BLaER1 treated with 17β-estradiol and CSF1 and Interleukin-3, amounts not matched to agents 10 nM and 100 nM (cell line): ENCODE results near the gene BTNL8.
"Not testable (repeated sequence)": the region's sequence is repeated elsewhere in the genome, so short reads cannot be mapped to it uniquely, and the experiment has no call there.

Experiments
- H3K27ac ChIP-seq, 11 experiments: shearing (Covaris generic); formaldehyde crosslinking; 2 replicates each; pipeline ENCODE4 v1.8.1; 2022
- H3K27me3 ChIP-seq, 11 experiments: shearing (Covaris generic); formaldehyde crosslinking; 2 replicates each; pipeline ENCODE4 v1.8.1; 2022
- H3K36me3 ChIP-seq, 11 experiments: shearing (Covaris generic); formaldehyde crosslinking; 2 replicates each; pipeline ENCODE4 v1.8.1; 2022
- H3K4me1 ChIP-seq, 10 experiments: shearing (Covaris generic); formaldehyde crosslinking; 2 replicates each; pipeline ENCODE4 v1.8.1; 2022
- H3K4me2 ChIP-seq, 11 experiments: shearing (Covaris generic); formaldehyde crosslinking; 2 replicates each; pipeline ENCODE4 v1.8.1; 2022
- H3K4me3 ChIP-seq, 10 experiments: shearing (Covaris generic); formaldehyde crosslinking; 2 replicates each; pipeline ENCODE4 v1.8.1; 2022
- H3K9ac ChIP-seq, 11 experiments: shearing (Covaris generic); formaldehyde crosslinking; 2 replicates each; pipeline ENCODE4 v1.8.1; 2022
- H3K9me3 ChIP-seq, 11 experiments: shearing (Covaris generic); formaldehyde crosslinking; replicated peaks in 1 of 11; 2 replicates each; pipeline ENCODE4 v1.8.1; 2022
- H4K20me1 ChIP-seq, 11 experiments: shearing (Covaris generic); formaldehyde crosslinking; 2 replicates each; pipeline ENCODE4 v1.8.1; 2022
- Cebpa-rat ChIP-seq, 11 experiments: shearing (Covaris generic); IDR thresholded peaks; 2 replicates each; pipeline ENCODE4 v1.8.1; 2022

BTNL8 gene

DNA sequence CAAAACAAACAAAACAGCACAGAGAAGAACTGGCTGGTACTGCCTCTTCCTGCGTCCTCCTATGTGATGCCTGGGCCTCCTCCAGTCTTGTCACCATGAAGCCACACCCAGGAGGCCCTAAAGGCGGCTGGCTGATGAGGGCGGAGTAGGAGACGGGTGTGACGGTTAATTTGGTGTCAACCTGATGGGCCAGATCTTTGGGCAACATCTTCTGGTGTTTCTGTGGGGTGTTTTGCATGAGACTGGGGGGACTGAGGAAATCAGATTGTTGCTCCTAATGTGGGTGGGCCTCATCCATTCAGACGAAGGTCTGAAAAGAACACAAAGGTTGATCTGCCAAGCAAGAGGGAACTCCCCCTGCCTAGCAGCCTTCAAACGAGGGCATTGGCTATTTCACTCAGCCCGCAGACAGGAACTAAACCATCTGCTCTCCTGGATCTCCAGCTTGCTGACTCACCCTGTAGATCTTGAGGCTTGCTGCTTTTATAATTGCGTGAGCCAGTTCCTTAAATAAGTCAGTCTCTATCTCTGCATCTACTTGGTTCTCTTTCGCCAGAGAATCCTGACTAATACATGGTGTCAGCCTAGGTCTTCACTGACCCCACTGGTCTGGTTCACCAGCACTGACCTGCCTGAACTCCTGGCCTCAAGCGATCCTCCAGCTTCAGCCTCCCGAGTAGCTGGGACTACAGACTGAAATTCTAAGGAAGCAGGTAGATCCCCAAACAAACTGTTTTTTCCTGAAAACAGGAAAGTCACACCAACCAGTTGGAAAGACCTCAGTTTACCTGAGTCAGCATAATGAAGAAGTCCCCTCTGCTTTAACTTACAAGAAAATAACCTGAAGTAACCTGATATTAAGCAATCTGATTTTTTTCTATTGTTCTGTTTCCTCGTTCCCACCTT, 25.1 kb upstream of the BTNL8 start:
- H3K4me2 ChIP-seq: peak overlapping the region in 8 of 11 experiments; percentile 19 to 80 (median 52); a peak in 13 of 22 replicates
- peaks cover 0 to 29% (median 19%) of the 10 kb centered on the region in 10 experiments; a peak in 13 of 20 replicates for H3K4me1 ChIP-seq
- no peaks in the 10 kb centered on the region for H3K27me3 ChIP-seq
- peaks cover 0 to 10% (median 0%) of the 10 kb centered on the region in 11 experiments; a peak in 4 of 22 replicates for H3K9me3 ChIP-seq
- H3K4me3 ChIP-seq: no peak overlapping the region
- H4K20me1 ChIP-seq: no peaks in the 10 kb centered on the region
- H3K9ac ChIP-seq: peak overlapping the region in 3 of 11 experiments; percentile 1 to 40 (median 9); a peak in 2 of 22 replicates
- H3K36me3 ChIP-seq: no peaks in the 10 kb centered on the region
- peak overlapping the region in 8 of 11 experiments; percentile 23 to 66 (median 54); a peak in 14 of 22 replicates for H3K27ac ChIP-seq
- TF ChIP-seq Cebpa-rat (IDR thresholded peaks at IDR 0.05): no peak

- Histone ChIP-seq H3K36me3 (no peaks in the 10 kb centered on the region), H3K4me1 (peaks cover 0 to 29% (median 19%) of the 10 kb centered on the region in 10 experiments; a peak in 13 of 20 replicates), H3K9me3 (peaks cover 0 to 11% (median 0%) of the 10 kb centered on the region in 11 experiments; a peak in 4 of 22 replicates), H3K4me2 (peak overlapping the region in 5 of 11 experiments; percentile 50 to 75 (median 62); a peak in 7 of 22 replicates), H3K9ac (no peak overlapping the region), H3K4me3 (no peak overlapping the region), H4K20me1 (no peaks in the 10 kb centered on the region), H3K27me3 (no peaks in the 10 kb centered on the region), H3K27ac (peak overlapping the region in 5 of 11 experiments; percentile 1 to 66 (median 62); a peak in 5 of 22 replicates)
- TF ChIP-seq Cebpa-rat (IDR thresholded peaks at IDR 0.05): no peak
Observed at GRCh38 chr5:180874804-180875582, 24.0 kb upstream of the BTNL8 start.

GRCh38 chr5:180875860-180876426, 23.0 kb upstream of the BTNL8 start:
- Histone ChIP-seq H3K27me3 (no peaks in the 10 kb centered on the region), H3K9ac (no peak overlapping the region), H3K4me2 (no peak overlapping the region), H3K4me1 (peaks cover 0 to 29% (median 19%) of the 10 kb centered on the region in 10 experiments; a peak in 13 of 20 replicates), H3K9me3 (peaks cover 0 to 11% (median 0%) of the 10 kb centered on the region in 11 experiments; a peak in 4 of 22 replicates), H3K27ac (no peak overlapping the region), H4K20me1 (no peaks in the 10 kb centered on the region), H3K36me3 (no peaks in the 10 kb centered on the region), H3K4me3 (no peak overlapping the region)
- no peak for TF ChIP-seq Cebpa-rat (IDR thresholded peaks at IDR 0.05)

- H3K4me2 ChIP-seq: not testable (repeated sequence)
Observed at GRCh38 chr5:180885845-180886529, 13.0 kb upstream of the BTNL8 start.

GRCh38 chr5:180889381-180889780, 9.6 kb upstream of the BTNL8 start:
- Histone ChIP-seq H3K4me1 (peaks cover 0 to 10% (median 4%) of the 10 kb centered on the region in 10 experiments; a peak in 11 of 20 replicates), H3K9me3 (peaks cover 0 to 30% (median 14%) of the 10 kb centered on the region in 11 experiments; a peak in 17 of 22 replicates), H3K4me3 (no peak overlapping the region), H4K20me1 (no peaks in the 10 kb centered on the region), H3K27ac (peak overlapping the region in 2 of 11 experiments; percentile 8 to 20; a peak in 2 of 22 replicates), H3K4me2 (peak overlapping the region in 9 of 11 experiments; percentile 0 to 54 (median 45); a peak in 15 of 22 replicates), H3K36me3 (no peaks in the 10 kb centered on the region), H3K9ac (no peak overlapping the region), H3K27me3 (no peaks in the 10 kb centered on the region)
- no peak for TF ChIP-seq Cebpa-rat (IDR thresholded peaks at IDR 0.05)

More at GRCh38 chr5:180885845-180886529, 13.0 kb upstream of the BTNL8 start:
- H3K9me3 ChIP-seq: peaks cover 0 to 26% (median 12%) of the 10 kb centered on the region in 11 experiments; a peak in 12 of 22 replicates
- H3K4me3 ChIP-seq, H3K27ac ChIP-seq, H3K4me1 ChIP-seq, H3K27me3 ChIP-seq, H4K20me1 ChIP-seq, H3K36me3 ChIP-seq, H3K9ac ChIP-seq: not testable (repeated sequence)

- peaks cover 4 to 31% (median 18%) of the 10 kb centered on the region in 11 experiments; a peak in 20 of 22 replicates for H3K9me3 ChIP-seq
- H3K4me2 ChIP-seq, H3K27me3 ChIP-seq, H3K9ac ChIP-seq, H3K36me3 ChIP-seq, H3K4me1 ChIP-seq, H3K4me3 ChIP-seq, H4K20me1 ChIP-seq, H3K27ac ChIP-seq: not testable (repeated sequence)
Observed at GRCh38 chr5:180895330-180895729, 3.6 kb upstream of the BTNL8 start.

DNA sequence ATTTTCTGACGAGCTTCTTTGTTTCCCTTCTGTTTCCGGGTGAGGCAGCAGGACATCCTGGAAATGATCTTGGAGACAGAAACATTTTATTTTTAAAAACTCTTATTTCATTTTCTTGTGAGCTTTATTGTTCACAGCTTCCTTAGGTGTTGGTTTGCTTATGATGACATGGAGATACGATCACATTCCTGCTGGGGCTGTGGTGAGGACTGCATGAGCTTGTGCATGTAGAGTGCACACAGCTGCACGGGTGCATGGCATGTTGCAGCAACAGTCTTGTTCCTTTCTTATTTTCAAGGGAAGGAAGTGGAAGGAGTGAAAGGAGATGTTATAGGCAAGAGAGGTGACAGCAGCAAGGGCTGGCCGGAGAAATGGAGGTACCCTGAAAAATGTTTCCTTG, 1.2 kb downstream of the BTNL8 start:
- peaks cover 0 to 15% (median 8%) of the 10 kb centered on the region in 11 experiments; a peak in 14 of 22 replicates for H3K9me3 ChIP-seq
- H3K4me1 ChIP-seq: 0 out of 20 replicates have a peak, but pooled peaks cover 0 to 7% (median 0%) of the 10 kb centered on the region in 10 experiments
- H4K20me1 ChIP-seq: no peaks in the 10 kb centered on the region
- H3K9ac ChIP-seq: no peak overlapping the region
- no peak overlapping the region for H3K27ac ChIP-seq
- 0 out of 22 replicates have a peak overlapping the region, but pooled peaks of 1 of the 11 experiments have one; percentile 3 for H3K4me2 ChIP-seq
- no peak for TF ChIP-seq Cebpa-rat (IDR thresholded peaks at IDR 0.05)
- H3K27me3 ChIP-seq: no peaks in the 10 kb centered on the region
- H3K36me3 ChIP-seq: no peaks in the 10 kb centered on the region
- H3K4me3 ChIP-seq: no peak overlapping the region

GRCh38 chr5:180901319-180902009, 2.5 kb downstream of the BTNL8 start:
- no peaks in the 10 kb centered on the region for H3K36me3 ChIP-seq
- 0 out of 20 replicates have a peak, but pooled peaks cover 0 to 7% (median 0%) of the 10 kb centered on the region in 10 experiments for H3K4me1 ChIP-seq
- no peak overlapping the region for H3K4me2 ChIP-seq
- H3K9me3 ChIP-seq: peaks cover 0 to 11% (median 7%) of the 10 kb centered on the region in 11 experiments; a peak in 11 of 22 replicates
- TF ChIP-seq Cebpa-rat (IDR thresholded peaks at IDR 0.05): no peak
- H3K27ac ChIP-seq: no peak overlapping the region
- no peak overlapping the region for H3K4me3 ChIP-seq
- H4K20me1 ChIP-seq: no peaks in the 10 kb centered on the region
- no peaks in the 10 kb centered on the region for H3K27me3 ChIP-seq
- H3K9ac ChIP-seq: no peak overlapping the region
